Naive thymus-derived CD4-positive, alpha-beta T cell (primary cell): ENCODE measurements around the gene GDF2. TPM values are rescaled to one million over a fixed set of nuclear protein-coding genes. Genes with fewer than 3 reads are reported as not detected.

Experiments
- ATAC-seq: fragments of 150-1000 bp; cut with Tn5 transposase; 2 replicates; pipeline ENCODE4 v1.10.0; 2021; ENCODE audit warnings: mild to moderate bottlenecking, moderate library complexity
- CTCF ChIA-PET: fragments of 350-600 bp; sonication (Branson Sonifier 250); formaldehyde crosslinking; loops from one replicate; lab custom pipeline; 2021; ENCODE audit warnings: antibody characterized with exemption; lab: Charles Lee
- POLR2A ChIA-PET: fragments of 350-600 bp; sonication (Branson Sonifier 250); formaldehyde crosslinking; loops from one replicate; lab custom pipeline; 2021; ENCODE audit warnings: antibody characterized with exemption, inconsistent platforms; lab: Charles Lee
- DNase-seq, 9 donors: peaks; one replicate each; pipeline versions ENCODE4 v3.0.0 to v3.0.0-alpha.2; 2020 to 2022; ENCODE audit warnings: mixed read lengths in 1 of 9
- H3K27ac ChIP-seq: one replicate; pipeline ENCODE4 v1.7.0; 2013; ENCODE audit warnings: mild to moderate bottlenecking, low read depth, low read length, moderate library complexity
- H3K27me3 ChIP-seq, 2 donors: one replicate each; pipeline ENCODE4 v1.7.0; 2013; ENCODE audit warnings: low read length in 2 of 2, mild to moderate bottlenecking in 2 of 2, moderate library complexity in 2 of 2; ENCODE audit not compliant: control insufficient read depth in 2 of 2, insufficient read depth in 2 of 2
- H3K36me3 ChIP-seq, 3 experiments: 1 replicate in 2 of 3; 2 replicates in 1 of 3; pipeline ENCODE4 v1.7.0; 2013; ENCODE audit warnings: low read length in 3 of 3, mild to moderate bottlenecking in 3 of 3, moderate library complexity in 1 of 3; ENCODE audit not compliant: insufficient read depth in 3 of 3, control insufficient read depth in 2 of 3
- H3K4me1 ChIP-seq, 2 donors: one replicate each; pipeline ENCODE4 v1.7.0; 2013; ENCODE audit warnings: low read length in 2 of 2, mild to moderate bottlenecking in 2 of 2, moderate library complexity in 1 of 2; ENCODE audit not compliant: control insufficient read depth in 2 of 2, insufficient read depth in 2 of 2
- H3K4me3 ChIP-seq: 2 replicates; pipeline ENCODE4 v1.7.0; 2013; ENCODE audit warnings: mild to moderate bottlenecking, low read length
- H3K9me3 ChIP-seq, 3 experiments: 1 replicate in 2 of 3; 2 replicates in 1 of 3; pipeline ENCODE4 v1.7.0; 2013; ENCODE audit warnings: low read length in 3 of 3; ENCODE audit not compliant: control insufficient read depth in 2 of 3
- H3K27ac Mint-ChIP-seq, 9 donors: one replicate each; pipeline ENCODE4 v1.8.0; 2020 to 2022; ENCODE audit warnings: mixed read lengths in 9 of 9, mild to moderate bottlenecking in 8 of 9, moderate library complexity in 5 of 9, inconsistent platforms in 2 of 9
- H3K27me3 Mint-ChIP-seq, 5 donors: one replicate each; pipeline ENCODE4 v1.8.0; 2021 to 2022; ENCODE audit warnings: mixed read lengths in 5 of 5, mild to moderate bottlenecking in 1 of 5
- H3K36me3 Mint-ChIP-seq, 5 donors: one replicate each; pipeline ENCODE4 v1.8.0; 2020 to 2022; ENCODE audit warnings: mixed read lengths in 5 of 5, mild to moderate bottlenecking in 3 of 5, inconsistent platforms in 1 of 5
- H3K4me1 Mint-ChIP-seq, 7 donors: one replicate each; pipeline ENCODE4 v1.8.0; 2020 to 2022; ENCODE audit warnings: mixed read lengths in 7 of 7, mild to moderate bottlenecking in 3 of 7, inconsistent platforms in 1 of 7
- H3K4me3 Mint-ChIP-seq, 10 donors: one replicate each; pipeline ENCODE4 v1.8.0; 2020 to 2022; ENCODE audit warnings: mild to moderate bottlenecking in 10 of 10, mixed read lengths in 10 of 10, moderate library complexity in 6 of 10, inconsistent platforms in 2 of 10
- H3K9me3 Mint-ChIP-seq, 11 donors: one replicate each; pipeline ENCODE4 v1.8.0; 2020 to 2022; ENCODE audit warnings: mixed read lengths in 11 of 11, mild to moderate bottlenecking in 4 of 11, inconsistent platforms in 1 of 11, moderate library complexity in 1 of 11
- intact Hi-C, 2 donors: fragments of 100-400 bp; cut with micrococcal nuclease; formaldehyde crosslinking; loops; one replicate each; pipeline ENCODE4 v1.15.1; 2023
- polyA plus RNA-seq, 2 donors: library from polyadenylated mRNA; unstranded; fragments of 300-500 nt; fragmentation: Illumina TruSeq; gene quantifications; one replicate each; pipeline ENCODE4 v1.2.3, GENCODE V29; 2021
- total RNA-seq, 6 experiments: library from RNA in 5 of 6; stranded (reverse) in 5 of 6; gene quantifications; 1 replicate in 5 of 6; 2 replicates in 1 of 6; pipeline ENCODE4 v1.2.3 and lab custom pipeline; 2021 to 2026

The GDF2 gene
- total and polyA plus RNA-seq, 7 experiments from 2014 or later = not detected

- no peak overlapping the region for H3K4me3 ChIP-seq
- CTCF ChIA-PET = interaction anchor here (0.6 kb wide), 1 partner anchor 324 kb away, joined by 3 read pairs; no protein-coding TSS in a partner anchor
- no peak overlapping the region for H3K27ac Mint-ChIP-seq
- H3K4me1 ChIP-seq = no peaks in the 10 kb centered on the region
- no peaks in the 10 kb centered on the region for H3K4me1 Mint-ChIP-seq
- no peaks in the 10 kb centered on the region for H3K27me3 ChIP-seq
- H3K27me3 Mint-ChIP-seq = peaks cover 0 to 3% (median 0%) of the 10 kb centered on the region in 5 donors
- ATAC-seq (no peak), DNase-seq (no peak)
- H3K36me3 Mint-ChIP-seq = no peaks in the 10 kb centered on the region
- peaks cover 0 to 6% (median 0%) of the 10 kb centered on the region in 11 donors for H3K9me3 Mint-ChIP-seq
- intact Hi-C loops = no loop called here
- H3K36me3 ChIP-seq = no peaks in the 10 kb centered on the region
- H3K9me3 ChIP-seq = no peaks in the 10 kb centered on the region
- H3K27ac ChIP-seq = no peak overlapping the region
- no peak overlapping the region for H3K4me3 Mint-ChIP-seq
- POLR2A ChIA-PET = no interaction called here
Observed at GRCh38 chr10:47330804-47331203, 8.6 kb downstream of the GDF2 start.

- H3K36me3 Mint-ChIP-seq = no peaks in the 10 kb centered on the region
- no peak for DNase-seq
- POLR2A ChIA-PET = no interaction called here
- no peak for ATAC-seq
- no peak overlapping the region for H3K4me3 ChIP-seq
- H3K27ac ChIP-seq = no peak overlapping the region
- no peaks in the 10 kb centered on the region for H3K36me3 ChIP-seq
- H3K9me3 ChIP-seq = no peaks in the 10 kb centered on the region
- H3K27me3 Mint-ChIP-seq = peaks cover 0 to 7% (median 0%) of the 10 kb centered on the region in 5 donors
- H3K4me3 Mint-ChIP-seq = no peak overlapping the region
- H3K27ac Mint-ChIP-seq = no peak overlapping the region
- intact Hi-C loops = no loop called here
- no peaks in the 10 kb centered on the region for H3K4me1 ChIP-seq
- no peaks in the 10 kb centered on the region for H3K27me3 ChIP-seq
- no peaks in the 10 kb centered on the region for H3K4me1 Mint-ChIP-seq
- peaks cover 0 to 6% (median 0%) of the 10 kb centered on the region in 11 donors for H3K9me3 Mint-ChIP-seq
- CTCF ChIA-PET = interaction anchor here (0.6 kb wide), 1 partner anchor 324 kb away, joined by 3 read pairs; no protein-coding TSS in a partner anchor
Observed at GRCh38 chr10:47331491-47331890, 9.2 kb downstream of the GDF2 start.

- POLR2A ChIA-PET = no interaction called here
- Histone ChIP-seq H3K27ac (no peak overlapping the region), H3K4me3 (no peak overlapping the region), H3K27me3 (no peaks in the 10 kb centered on the region), H3K9me3 (no peaks in the 10 kb centered on the region), H3K4me1 (no peaks in the 10 kb centered on the region), H3K36me3 (no peaks in the 10 kb centered on the region)
- H3K4me3 Mint-ChIP-seq = no peak overlapping the region
- DNase-seq (no peak), ATAC-seq (no peak)
- H3K4me1 Mint-ChIP-seq = no peaks in the 10 kb centered on the region
- H3K27ac Mint-ChIP-seq = no peak overlapping the region
- H3K27me3 Mint-ChIP-seq = peaks cover 0 to 7% (median 0%) of the 10 kb centered on the region in 5 donors
- H3K9me3 Mint-ChIP-seq = peaks cover 0 to 6% (median 0%) of the 10 kb centered on the region in 11 donors
- H3K36me3 Mint-ChIP-seq = no peaks in the 10 kb centered on the region
- CTCF ChIA-PET = no interaction called here
- intact Hi-C loops = no loop called here
Observed at GRCh38 chr10:47331954-47332353, 9.7 kb downstream of the GDF2 start.

GRCh38 chr10:47332371-47332770 lies 10.1 kb downstream of the GDF2 start:
- ChIA-PET CTCF (no interaction called here), POLR2A (no interaction called here)
- intact Hi-C loops = no loop called here
- Histone ChIP-seq H3K27me3 (no peaks in the 10 kb centered on the region), H3K4me3 (no peak overlapping the region), H3K27ac (no peak overlapping the region), H3K36me3 (no peaks in the 10 kb centered on the region), H3K9me3 (no peaks in the 10 kb centered on the region), H3K4me1 (no peaks in the 10 kb centered on the region)
- no peak for ATAC-seq
- DNase-seq = no peak
- Mint-ChIP-seq H3K36me3 (no peaks in the 10 kb centered on the region), H3K27ac (no peak overlapping the region), H3K4me3 (no peak overlapping the region), H3K4me1 (no peaks in the 10 kb centered on the region), H3K9me3 (peaks cover 0 to 6% (median 0%) of the 10 kb centered on the region in 11 donors), H3K27me3 (peaks cover 0 to 7% (median 0%) of the 10 kb centered on the region in 5 donors)

GRCh38 chr10:47332946-47333345 lies 10.7 kb downstream of the GDF2 start:
- H3K27ac ChIP-seq = no peak overlapping the region
- POLR2A ChIA-PET = no interaction called here
- ATAC-seq (no peak), DNase-seq (no peak)
- H3K4me1 Mint-ChIP-seq = no peaks in the 10 kb centered on the region
- no peaks in the 10 kb centered on the region for H3K9me3 ChIP-seq
- no peak overlapping the region for H3K4me3 Mint-ChIP-seq
- H3K36me3 Mint-ChIP-seq = no peaks in the 10 kb centered on the region
- H3K4me1 ChIP-seq = no peaks in the 10 kb centered on the region
- H3K36me3 ChIP-seq = no peaks in the 10 kb centered on the region
- intact Hi-C loops = no loop called here
- H3K27me3 ChIP-seq = no peaks in the 10 kb centered on the region
- peak overlapping the region in 1 of 9 donors; percentile 87 for H3K27ac Mint-ChIP-seq
- CTCF ChIA-PET = no interaction called here
- H3K4me3 ChIP-seq = no peak overlapping the region
- H3K9me3 Mint-ChIP-seq = peaks cover 0 to 4% (median 0%) of the 10 kb centered on the region in 11 donors
- H3K27me3 Mint-ChIP-seq = peaks cover 0 to 7% (median 0%) of the 10 kb centered on the region in 5 donors

GRCh38 chr10:47333532-47333931 lies 11.3 kb downstream of the GDF2 start:
- H3K9me3 ChIP-seq = no peaks in the 10 kb centered on the region
- H3K27me3 ChIP-seq = no peaks in the 10 kb centered on the region
- H3K27me3 Mint-ChIP-seq = peaks cover 0 to 9% (median 0%) of the 10 kb centered on the region in 5 donors
- no peak overlapping the region for H3K27ac Mint-ChIP-seq
- no peak overlapping the region for H3K4me3 Mint-ChIP-seq
- peaks cover 0 to 2% (median 0%) of the 10 kb centered on the region in 11 donors for H3K9me3 Mint-ChIP-seq
- no peaks in the 10 kb centered on the region for H3K36me3 ChIP-seq
- H3K4me1 Mint-ChIP-seq = no peaks in the 10 kb centered on the region
- H3K27ac ChIP-seq = no peak overlapping the region
- intact Hi-C loops = no loop called here
- POLR2A ChIA-PET = no interaction called here
- H3K36me3 Mint-ChIP-seq = no peaks in the 10 kb centered on the region
- no peak for DNase-seq
- ATAC-seq = no peak
- no peak overlapping the region for H3K4me3 ChIP-seq
- H3K4me1 ChIP-seq = no peaks in the 10 kb centered on the region
- CTCF ChIA-PET = no interaction called here
